K562 (cell line): ENCODE results near the gene PEX11A. TPM values are rescaled to one million over a fixed set of nuclear protein-coding genes. Genes with fewer than 3 reads are reported as not detected.

Experiments
- ATF7 ChIP-seq: fragments of 450-650 bp; IDR thresholded peaks from 2 replicates; pipeline ENCODE4 v1.7.1; 2014; ENCODE audit warnings: mild to moderate bottlenecking, moderate library complexity
- E2F8 ChIP-seq: fragments of 450-650 bp; IDR thresholded peaks from 2 replicates; pipeline ENCODE4 v1.7.1; 2018; ENCODE audit warnings: mild to moderate bottlenecking, low read depth; ENCODE audit not compliant: partially characterized antibody
- PATZ1 ChIP-seq: fragments of 250-450 bp; sonication (Bioruptor Pico); IDR thresholded peaks from 2 replicates; pipeline ENCODE4 v1.5.0; 2020; ENCODE audit warnings: mild to moderate bottlenecking, borderline replicate concordance
- RUNX1 ChIP-seq: sonication (generic); IDR thresholded peaks from 2 replicates; pipeline ENCODE4 v1.6.1; 2016; ENCODE audit warnings: antibody characterized with exemption, low read depth
- TAL1 ChIP-seq: fragments of 450-650 bp; IDR thresholded peaks from 2 replicates; pipeline ENCODE4 v1.6.1; 2016; ENCODE audit warnings: mild to moderate bottlenecking
- polyA plus RNA-seq, 8 experiments: library from polyadenylated mRNA; depleted of rRNA in 4 of 8; stranded (reverse) in 5 of 8; unstranded in 3 of 8; fragments of >200 nt; fragmentation: Nextera tagmentation in 2 of 8; fragmentation: Illumina TruSeq in 1 of 8; extraction: Ambion mirVana in 2 of 8; extraction: Trizol in 1 of 8; gene quantifications; 2 replicates each; pipeline versions ENCODE4 v1.2.1 to v1.2.3, GENCODE V29; 2011 to 2014; ENCODE audit warnings: inconsistent platforms in 1 of 8, missing spikeins in 1 of 8
- total RNA-seq, 7 experiments: library from RNA; depleted of rRNA in 6 of 7; stranded (reverse); fragments of >200 nt in 6 of 7; fragmentation: Illumina TruSeq in 2 of 7; extraction: Trizol in 2 of 7; gene quantifications; 2 replicates each; pipeline versions ENCODE4 v1.2.1 to v1.2.3, GENCODE V29; 2011 to 2021; ENCODE audit warnings: low replicate concordance in 1 of 7
- TF ChIP-seq, protein P1 (sequence below): fragments of 250-450 bp; sonication (Bioruptor Pico); IDR thresholded peaks from 2 replicates; pipeline ENCODE4 v1.5.0; 2021

PEX11A gene
- total and polyA plus RNA-seq, 9 of the 15 experiments (the other 6 are each of a cell fraction or from before 2014, with no cell fraction given): not detected

GRCh38 chr15:89641053-89641452 lies 49.5 kb downstream of the PEX11A start (continued):
- no peak for TF ChIP-seq PATZ1
- no peak for TF ChIP-seq ATF7
- no peak for TF ChIP-seq TAL1
- no peak for TF ChIP-seq E2F8
- TF ChIP-seq RUNX1: no peak
- TF ChIP-seq, protein P1, sequence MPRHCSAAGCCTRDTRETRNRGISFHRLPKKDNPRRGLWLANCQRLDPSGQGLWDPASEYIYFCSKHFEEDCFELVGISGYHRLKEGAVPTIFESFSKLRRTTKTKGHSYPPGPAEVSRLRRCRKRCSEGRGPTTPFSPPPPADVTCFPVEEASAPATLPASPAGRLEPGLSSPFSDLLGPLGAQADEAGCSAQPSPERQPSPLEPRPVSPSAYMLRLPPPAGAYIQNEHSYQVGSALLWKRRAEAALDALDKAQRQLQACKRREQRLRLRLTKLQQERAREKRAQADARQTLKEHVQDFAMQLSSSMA: no peak
